CD4-positive, alpha-beta T cell treated with Interferon gamma for 1 hour (primary cell): ENCODE measurements around the gene ITGB3.
A peak's percentile ranks its signal among the peaks of the same experiment; 100 is the strongest.
"Not testable (repeated sequence)": the region's sequence is repeated elsewhere in the genome, so short reads cannot be mapped to it uniquely, and the experiment has no call there.

Experiments
- DNase-seq: peaks from one replicate; pipeline ENCODE4 v3.0.0-alpha.2; 2020

ITGB3 gene

DNA sequence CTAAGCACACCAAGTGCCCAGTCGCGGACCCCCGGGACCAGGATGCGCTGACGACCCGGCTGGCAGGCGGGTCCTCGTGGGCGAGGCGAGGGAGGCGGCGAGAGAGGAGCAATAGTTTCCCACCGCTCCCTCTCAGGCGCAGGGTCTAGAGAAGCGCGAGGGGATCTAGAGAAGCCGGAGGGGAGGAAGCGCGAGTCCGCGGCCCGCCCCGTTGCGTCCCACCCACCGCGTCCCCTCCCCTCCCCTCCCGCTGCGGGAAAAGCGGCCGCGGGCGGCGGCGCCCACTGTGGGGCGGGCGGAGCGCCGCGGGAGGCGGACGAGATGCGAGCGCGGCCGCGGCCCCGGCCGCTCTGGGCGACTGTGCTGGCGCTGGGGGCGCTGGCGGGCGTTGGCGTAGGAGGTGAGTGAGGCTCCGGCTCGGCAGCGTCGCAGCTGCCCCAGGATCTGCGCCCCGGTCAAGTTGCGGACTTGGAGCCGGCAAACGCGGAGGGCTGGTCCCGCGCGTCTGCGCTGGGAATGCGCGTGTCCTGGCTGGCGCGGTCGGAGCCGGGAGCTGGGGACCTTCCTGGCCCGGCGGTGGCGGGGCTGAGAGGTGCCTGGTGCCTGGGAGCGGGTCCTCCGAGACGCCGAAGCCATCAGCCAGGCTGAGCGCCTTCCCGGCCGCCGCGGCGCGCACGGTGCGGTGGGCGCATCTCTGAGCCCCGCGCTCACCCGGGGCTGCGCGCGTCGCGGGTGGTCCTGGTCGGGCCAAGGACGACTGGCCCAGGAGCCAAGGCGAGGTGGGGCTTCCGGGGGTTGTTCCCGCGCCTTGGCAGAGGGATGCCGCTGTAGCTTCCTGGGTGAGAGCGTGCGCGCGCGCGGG is at the start of gene ITGB3:
Gene ITGB3 (plus strand): TSS at position 287 of the 862 bp plus-strand sequence. CDS start 35 bp downstream, at position 322.
- DNase-seq = peak; percentile 60

DNA sequence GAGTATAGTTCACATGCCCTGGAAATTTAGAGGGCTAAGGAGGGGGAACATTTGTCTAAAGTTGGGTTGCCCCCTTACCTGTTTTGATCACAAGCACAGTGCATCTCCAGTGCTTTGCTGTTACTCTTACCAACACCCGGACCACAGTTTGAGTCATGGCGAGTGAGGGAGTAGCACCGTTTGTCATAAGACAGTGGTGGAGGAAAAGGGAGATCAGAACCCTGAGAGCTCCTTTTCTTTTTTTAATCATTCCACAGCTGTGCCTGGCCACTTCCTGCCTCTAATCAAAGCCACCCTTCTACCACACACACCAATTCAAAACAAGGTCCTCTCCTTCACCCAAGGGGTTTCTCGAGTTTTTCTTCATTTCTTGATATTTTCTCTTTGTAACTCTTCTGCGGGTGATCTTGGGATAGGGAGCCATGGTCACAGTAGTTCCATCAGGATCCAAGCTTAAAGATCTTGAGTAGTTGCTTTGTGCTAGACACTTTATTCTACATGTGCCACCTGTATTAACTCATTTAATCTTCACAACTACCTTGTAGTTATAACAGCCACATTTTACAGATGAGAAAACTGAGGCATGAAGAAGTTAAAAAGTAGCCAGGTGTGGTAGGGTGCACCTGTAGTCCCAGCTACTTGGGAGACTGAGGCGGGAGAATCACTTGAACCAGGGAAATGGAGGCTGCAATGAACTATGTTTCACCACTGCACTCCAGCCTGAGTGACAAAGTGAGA is 49.5 kb upstream of the ITGB3 start:
- peak; percentile 13 for DNase-seq

DNA sequence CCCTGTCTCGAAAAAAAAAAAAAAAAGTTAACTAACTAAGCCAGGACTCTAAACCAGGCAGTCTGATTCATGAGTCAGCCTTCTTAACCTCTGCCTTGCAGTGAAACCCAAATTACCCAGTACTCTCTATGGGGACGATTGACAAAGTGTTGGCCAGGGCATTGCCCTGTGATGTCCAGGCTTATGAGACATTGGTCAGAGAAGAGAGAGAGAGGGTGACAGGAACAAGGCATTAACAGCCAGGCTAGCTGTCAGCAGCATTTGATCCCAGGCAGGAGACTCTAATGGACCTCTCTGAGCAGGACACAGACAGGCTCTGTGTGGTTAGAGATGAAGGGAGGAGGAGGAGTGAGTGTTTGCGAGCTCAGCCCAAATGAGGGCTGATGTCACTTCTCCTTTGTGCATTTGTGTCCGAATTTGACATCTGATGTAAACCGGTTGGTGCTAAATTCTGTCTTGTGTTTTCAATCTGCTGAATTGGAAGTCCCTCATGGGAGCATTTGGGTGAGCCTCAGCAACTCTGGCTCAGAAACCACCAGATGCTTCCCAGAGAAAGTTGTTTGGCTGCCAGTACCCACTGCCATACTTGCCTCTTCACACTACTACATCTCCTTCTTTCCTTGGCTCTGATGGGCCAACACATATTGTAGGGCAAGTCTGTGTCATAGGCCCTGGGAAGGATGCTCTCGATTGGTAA is 48.8 kb upstream of the ITGB3 start:
- peak; percentile 40 for DNase-seq

DNA sequence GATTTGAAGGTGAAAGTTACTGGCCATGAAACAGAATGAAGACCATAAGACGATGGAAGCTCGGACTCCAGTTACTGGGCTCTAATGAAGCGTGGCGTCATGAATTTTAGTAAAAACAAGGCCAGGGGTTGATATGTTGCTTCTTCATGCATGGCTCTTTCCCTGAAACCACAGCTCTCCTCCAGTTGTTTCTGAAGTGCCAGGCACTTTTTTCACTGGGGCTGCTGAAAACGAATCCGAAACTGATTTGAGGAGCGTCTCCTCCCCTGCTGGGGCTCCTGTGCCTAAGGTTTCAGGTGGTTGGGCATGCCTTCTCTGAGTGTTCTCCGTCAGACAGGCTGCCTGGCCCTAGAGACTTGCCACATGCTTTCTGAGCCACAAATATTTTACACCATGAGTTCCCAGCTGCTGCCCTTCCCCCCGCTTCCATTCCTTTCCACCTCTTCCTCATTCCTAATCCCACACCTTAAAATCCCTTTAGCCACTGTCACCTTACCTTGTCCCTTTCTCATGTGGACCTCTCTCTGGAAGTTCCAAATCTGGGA is 48.1 kb upstream of the ITGB3 start:
- DNase-seq = peak; percentile 76

DNA sequence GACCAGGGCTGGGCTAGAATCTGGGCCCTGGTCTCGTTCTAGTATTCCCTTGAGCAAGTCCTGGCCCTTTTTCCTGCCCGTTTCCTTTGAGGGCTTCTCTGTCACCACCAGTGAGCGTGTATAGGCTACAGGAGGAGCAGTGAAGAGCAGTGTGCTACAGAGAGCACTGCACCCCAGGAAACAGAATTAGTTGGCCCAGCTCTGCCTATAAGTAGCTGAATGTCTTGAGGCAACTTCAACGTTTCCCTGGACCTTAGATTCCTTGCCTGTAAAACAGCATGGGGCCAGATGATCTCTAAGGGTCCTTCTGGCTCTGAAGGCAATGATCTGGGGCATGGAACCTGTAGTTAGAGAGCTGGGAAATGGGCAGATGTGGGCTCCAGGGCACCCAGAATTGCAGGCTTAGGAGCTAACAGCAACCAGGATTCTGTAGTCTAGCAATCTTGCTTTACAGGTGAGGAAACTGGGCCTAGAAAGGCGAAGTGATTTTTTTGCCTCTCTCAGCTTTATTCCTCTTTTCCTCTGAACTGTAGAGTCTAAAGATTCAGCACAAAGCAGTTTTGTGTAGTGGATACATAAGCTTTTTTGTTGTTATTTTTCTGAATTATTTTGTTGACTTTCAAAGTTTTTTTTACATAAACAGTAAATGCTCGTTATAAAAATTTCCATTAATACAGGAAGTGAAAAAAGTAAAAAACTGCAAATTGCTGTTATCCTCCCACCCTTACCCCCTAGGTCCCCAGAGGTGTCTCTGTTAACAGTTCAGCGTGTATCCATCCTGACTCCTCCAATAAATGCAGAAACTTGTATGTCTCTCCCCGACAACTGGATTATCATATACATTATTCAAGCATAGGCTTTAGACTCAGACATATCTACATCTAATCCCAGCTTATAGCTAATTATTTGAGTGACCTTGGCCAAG is 46.2 kb upstream of the ITGB3 start:
- DNase-seq = no peak

DNA sequence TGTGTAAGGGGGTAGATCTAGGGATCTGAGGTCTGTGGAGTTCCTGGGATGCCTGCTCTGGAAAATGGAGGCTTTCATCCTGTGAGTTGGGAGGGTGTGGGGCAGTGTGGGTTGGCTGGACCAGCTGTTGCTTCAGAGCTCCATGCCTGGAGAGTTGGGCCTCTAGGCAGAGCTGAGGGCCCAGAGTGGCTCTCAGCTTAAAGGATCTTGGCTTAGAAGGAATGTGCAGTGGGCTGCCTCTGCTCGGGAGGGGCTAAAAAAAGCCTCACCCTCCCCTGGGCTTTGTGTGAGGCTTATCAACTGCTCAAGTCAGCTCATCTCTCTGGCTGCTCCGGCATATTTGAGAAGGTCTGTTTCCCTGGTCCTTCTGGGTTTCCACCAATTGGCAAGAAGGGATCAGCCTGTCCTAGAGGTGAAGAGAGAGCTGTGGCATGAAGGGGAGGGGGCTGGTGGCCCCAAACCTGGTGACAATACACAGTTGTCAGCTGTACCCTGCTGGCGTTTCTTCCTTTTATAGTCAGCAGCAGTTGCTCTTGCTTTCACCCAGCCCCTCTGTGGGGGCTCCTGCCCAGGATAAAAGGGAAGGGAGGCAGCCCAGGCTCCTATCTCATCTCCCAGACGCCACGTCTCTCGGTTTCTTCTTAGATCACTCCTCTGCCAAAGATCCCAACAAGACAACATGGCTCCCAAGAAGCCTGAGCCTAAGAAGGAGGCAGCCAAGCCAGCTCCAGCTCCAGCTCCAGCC is 44.7 kb upstream of the ITGB3 start, which contains the start of gene MYL4:
Gene MYL4 (plus strand): TSS at position 605 of the 745 bp plus-strand sequence. CDS start 75 bp downstream, at position 680.
- no peak for DNase-seq

DNA sequence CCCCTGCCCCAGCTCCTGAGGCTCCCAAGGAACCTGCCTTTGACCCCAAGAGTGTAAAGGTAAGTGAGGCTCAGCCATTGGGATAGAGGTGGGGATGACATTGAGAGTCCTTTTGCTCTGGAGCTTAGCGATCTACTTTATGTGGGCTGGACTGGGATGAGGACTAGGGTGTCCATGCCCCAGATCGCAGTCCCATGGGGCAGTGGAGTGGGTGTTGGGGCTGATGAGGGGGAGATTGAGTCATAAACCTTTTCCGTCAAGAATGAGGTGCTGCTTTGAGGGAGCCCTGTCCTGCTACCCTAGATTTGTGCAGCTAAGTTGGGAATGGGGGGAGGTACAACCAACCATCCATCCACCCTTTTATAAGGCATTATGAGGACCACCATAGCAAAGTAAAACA is 44.1 kb upstream of the ITGB3 start:
- DNase-seq = no peak

DNA sequence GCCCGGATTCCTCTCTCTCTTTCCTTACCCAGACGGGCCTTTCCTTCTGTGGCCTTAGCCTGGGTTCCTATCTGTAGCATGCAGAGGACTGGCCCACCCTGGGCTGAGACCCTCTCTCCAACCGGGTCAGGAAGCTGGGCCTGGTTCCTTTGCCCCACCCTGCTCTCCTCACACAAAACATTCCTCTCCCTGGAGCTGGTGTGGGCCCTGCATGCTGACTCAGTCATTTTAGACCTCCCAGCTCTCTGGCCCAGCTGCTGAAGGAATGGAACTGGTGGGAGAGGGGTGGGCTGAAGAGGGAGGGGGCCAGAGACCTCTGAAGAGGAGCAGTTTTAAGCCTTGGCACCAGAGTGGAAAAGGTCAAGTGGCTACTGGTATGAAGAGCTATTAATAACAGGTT is 43.5 kb upstream of the ITGB3 start:
- DNase-seq = no peak

DNA sequence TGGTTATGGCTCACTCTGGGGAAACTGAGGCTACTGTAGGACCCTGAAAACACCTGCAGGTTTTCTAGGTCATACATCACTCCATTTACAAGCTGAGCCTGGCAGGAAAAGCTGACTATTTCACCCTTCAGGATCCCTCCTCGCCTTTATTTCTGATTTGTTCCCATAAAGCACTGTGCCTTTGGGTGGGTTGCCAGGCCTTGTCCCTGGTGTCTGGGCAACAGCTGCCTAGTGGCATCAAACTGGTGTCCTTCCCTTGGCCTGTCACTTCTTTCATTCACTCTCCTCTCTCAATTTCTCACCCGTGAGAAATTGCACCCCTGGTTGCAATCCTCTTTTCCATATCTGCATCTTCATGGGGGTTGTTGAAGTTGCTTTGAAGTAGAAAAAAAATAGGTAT is 42.8 kb upstream of the ITGB3 start:
- DNase-seq = no peak

DNA sequence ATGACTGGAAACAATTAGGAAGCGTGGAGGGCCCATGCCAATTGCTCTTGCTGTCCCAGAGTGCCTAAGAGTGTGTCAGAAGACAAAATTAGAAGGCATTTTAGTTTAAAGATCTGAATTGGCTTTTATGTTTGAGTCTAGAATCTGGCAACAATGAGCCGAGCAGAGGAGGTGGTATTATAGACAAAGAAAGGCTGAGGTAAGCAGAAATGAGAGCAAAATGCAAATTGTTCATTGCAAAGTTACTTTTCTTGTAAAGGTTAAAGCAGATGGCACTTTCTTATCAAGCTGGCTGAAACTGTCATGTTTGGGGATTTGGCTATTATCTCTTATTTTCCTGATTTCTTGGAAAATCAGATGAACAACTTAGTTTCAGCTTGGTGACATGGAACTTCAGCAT is 41.2 kb upstream of the ITGB3 start:
- no peak for DNase-seq

DNA sequence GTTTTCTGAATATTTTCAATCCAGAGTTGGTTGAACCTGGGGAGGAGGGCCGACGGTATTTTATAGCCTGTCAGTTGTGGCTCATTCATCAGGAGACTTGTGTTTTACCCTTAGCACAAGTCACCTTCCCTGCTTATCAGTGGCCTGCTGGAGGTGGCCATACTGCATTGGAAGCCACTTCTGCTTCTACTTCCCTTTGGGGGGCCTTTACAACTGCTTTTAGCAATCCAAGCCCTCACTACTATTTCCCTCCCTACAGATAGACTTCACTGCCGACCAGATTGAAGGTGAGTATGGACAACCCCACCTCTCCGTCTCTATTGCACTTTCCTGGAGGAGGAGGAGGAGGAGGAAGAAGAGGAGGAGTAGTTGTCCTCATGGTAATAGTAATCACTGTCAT is 40.1 kb upstream of the ITGB3 start:
- no peak for DNase-seq

DNA sequence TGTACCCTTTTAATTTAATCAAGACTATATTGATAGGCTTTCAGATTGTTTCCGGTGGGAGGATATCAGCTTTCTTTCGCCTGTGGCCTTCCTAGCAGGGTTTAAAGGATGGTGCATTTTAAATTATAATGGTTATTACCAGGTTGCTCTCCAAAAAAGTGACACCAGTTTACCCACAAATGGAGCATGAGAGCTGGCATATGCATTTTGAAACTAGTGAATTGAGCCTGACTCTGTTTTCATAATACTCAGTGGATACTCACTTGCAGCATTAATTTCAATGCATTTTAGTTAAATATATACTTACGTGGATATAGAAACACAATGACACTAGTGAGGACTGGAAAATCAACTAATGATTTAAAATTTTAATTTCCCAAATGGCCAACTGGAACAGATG is 38.7 kb upstream of the ITGB3 start:
- DNase-seq = no peak

DNA sequence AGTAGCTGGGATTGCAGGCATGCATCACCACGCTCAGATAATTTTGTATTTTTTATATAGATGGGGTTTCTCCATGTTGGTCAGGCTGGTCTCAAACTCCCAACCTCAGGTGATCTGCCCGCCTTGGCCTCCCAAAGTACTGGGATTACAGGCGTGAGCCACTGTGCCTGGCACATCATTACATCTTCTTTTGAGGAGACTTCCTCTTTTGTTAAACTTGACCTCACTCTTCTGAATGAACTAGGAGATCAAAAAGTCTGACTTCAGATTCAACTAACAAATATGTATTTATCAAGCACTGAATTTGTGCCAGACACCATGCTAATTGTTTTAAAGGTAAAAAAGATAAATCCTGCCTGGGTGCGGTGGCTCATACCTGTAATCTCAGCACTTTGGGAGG is 36.8 kb upstream of the ITGB3 start:
- DNase-seq = not testable (repeated sequence)

DNA sequence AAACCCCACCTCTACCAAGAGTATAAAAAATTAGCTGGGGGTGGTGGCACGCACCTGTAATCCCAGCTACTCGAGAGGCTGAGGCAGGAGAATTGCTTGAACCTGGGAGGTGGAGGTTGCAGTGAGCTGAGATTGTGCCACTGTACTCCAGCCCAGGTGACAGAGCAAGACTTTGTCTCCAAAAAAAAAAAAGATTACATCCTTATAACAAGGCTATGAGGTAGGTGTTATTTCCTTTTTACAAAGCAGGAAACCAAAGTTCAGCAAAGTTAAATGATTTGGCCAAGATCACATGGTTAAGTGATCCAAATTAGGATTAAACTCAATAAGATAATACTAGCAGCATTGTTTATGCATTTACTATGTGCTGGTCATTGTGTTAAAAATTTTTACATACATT is 36.3 kb upstream of the ITGB3 start:
- DNase-seq = not testable (repeated sequence)

DNA sequence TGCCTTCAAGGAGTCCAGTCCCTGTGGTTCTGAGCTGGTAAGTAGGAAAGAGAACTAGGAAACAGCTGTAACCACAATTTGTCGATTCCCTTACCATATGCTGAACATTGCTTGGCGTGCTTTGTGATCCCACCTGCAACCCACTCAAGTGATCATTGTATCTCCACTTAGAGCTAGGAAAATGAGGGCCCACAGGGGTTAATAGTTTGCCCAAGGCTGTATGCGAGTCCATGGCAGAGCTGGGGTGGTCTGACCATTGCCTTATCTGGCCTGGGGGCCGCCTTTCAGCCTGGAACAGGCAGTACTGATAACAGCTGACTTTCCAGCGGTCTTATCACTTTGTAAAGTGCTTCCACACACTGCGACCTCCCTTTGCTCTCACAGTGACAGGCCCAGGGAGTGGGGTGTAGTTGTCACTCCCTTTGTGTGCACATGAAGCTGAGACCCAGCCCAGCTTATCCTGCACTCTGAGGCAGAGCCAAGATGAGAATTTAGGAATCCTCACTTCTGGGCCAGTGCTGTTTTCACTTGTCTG is 34.7 kb upstream of the ITGB3 start:
- no peak for DNase-seq

DNA sequence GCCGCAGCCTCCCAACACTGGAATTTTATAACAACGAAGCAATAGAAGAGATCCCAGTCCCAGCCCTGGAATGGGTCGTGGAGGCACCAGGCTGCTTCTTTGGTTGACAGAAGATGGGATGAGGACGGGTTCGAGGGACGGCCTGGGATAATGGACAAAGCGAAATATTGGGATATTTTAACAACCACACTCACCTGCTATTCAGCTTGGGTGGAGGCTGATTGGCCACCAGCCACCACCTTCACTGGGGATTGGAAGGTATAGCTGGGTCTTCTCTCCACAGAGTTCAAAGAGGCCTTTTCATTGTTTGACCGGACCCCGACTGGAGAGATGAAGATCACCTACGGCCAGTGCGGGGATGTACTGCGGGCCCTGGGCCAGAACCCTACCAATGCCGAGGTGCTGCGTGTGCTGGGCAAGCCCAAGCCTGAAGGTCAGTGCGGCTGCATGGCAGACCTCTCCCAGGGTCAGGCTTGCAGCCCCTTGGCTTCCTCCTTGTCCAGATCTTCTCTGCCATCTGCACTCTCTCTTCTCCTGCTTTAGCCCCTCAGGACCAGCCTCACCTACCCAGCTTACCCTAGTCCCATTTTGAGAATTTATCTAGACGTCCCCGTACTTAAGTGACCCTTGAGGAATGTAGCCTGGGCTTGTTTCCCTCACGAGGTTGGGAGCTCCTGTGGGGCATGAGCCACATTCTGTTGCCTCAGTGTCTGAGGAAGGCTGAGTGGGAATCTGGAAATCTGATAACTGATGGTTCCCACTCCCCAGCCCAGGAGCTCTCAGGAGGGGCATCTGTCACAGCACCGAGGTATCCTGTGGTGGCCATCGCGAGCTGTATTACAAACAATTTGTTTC is 33.8 kb upstream of the ITGB3 start:
- DNase-seq = no peak

DNA sequence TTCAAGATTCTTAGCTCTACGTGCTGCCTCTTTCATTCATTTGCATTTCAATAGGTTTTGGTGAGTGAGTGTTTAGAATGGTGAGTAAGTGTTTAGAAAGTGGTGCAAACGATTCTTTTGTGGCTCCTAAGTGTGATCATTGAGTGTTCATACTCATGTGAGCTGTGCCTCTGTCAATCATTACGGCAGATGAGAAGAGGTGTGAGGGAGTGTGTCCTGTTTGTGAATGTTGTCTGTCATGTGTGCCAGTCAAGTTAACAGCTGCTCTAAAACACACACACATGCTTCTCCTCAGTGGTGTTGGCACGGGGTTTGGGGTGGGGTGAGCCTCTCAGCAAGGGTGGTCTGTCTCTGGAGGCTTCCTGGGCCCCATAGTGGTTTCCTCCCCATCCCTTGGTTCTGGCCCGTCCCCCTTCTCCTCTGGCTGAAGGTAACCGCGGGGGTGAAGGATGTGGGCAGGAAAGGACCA is 33.1 kb upstream of the ITGB3 start:
- no peak for DNase-seq

DNA sequence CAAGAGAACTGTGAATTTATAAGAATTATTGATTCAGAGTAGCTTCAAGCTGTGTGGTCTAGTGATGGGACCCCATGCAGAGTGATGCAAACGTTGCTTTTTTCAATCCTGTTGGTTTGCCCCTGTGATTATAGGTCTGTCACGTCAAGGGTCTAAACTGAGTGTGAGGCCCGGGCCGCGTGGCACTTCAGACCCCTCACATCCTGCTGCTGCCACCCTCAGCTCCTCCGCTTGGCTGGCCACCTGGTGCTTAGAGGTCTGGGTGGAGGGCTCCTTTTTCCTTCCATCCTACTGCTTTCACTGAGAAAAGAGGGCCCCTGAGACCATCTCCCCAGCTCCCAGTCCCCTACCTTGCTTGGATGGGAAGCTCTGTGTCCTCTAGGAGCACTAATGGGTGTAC is 32.5 kb upstream of the ITGB3 start:
- DNase-seq = no peak

DNA sequence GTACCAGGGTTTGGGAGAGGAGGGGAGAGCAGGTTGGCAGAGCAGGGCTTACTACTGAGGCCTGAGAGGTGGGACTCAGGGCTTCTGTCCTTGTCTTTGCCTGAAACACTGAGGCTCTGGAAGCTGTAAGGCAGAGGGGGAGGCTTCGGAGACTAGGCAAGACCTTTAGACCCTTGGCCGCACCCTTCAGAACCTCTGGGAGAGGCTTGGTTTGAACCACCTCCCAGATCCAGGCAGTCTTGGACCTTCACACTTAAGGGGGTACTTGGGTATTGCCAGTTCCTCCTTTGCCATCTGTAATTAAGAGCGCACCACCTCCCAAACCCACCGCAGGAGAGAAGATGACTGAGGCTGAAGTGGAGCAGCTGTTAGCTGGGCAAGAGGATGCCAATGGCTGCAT is 31.6 kb upstream of the ITGB3 start:
- no peak for DNase-seq

DNA sequence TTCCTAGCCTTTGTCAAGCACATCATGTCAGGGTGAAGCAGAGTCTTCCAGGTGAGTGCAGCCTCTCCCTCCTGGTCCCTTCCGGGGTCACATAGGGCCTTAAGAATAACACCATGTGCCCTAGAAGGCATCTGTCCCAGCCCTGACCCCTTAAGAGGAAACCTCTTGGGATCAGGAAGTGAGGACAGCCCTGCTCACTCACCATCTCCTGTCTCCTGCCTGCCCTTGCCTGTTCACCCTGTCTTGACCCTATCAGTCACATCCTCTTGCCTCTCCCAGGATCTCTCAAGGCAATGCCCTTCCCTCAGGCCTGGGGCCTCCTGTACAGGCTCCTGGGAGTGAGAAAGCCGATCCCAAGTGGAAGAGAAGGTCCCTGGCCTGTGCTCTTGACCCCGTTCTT is 30.6 kb upstream of the ITGB3 start:
- DNase-seq = no peak
